Sigmoid colon (tissue), 4 donors: ENCODE data around the gene ZNF695.

Source experiments
- CTCF ChIP-seq, 4 experiments: fragments of 450-650 bp in 3 of 4; fragments of 200-600 bp in 1 of 4; IDR thresholded peaks; one replicate each; pipeline ENCODE4 v1.5.1; 2016 to 2019; ENCODE audit warnings: antibody characterized with exemption in 4 of 4, mild to moderate bottlenecking in 3 of 4, moderate library complexity in 2 of 4
- EP300 ChIP-seq, 4 donors: sonication (generic); formaldehyde crosslinking; IDR thresholded peaks; one replicate each; pipeline ENCODE4 v1.6.1; 2017; ENCODE audit warnings: antibody characterized with exemption in 4 of 4
- POLR2A ChIP-seq, 2 donors: fragments of 450-650 bp; IDR thresholded peaks; one replicate each; pipeline ENCODE4 v1.6.1; 2016; ENCODE audit warnings: antibody characterized with exemption in 2 of 2, mild to moderate bottlenecking in 2 of 2, moderate library complexity in 2 of 2
- POLR2AphosphoS5 ChIP-seq, 4 donors: sonication (generic); formaldehyde crosslinking; IDR thresholded peaks; one replicate each; pipeline ENCODE4 v1.6.1; 2017; ENCODE audit warnings: antibody characterized with exemption in 4 of 4

- TF ChIP-seq CTCF (IDR thresholded peaks at IDR 0.05) (no peak), EP300 (IDR thresholded peaks at IDR 0.05) (no peak), POLR2A (IDR thresholded peaks at IDR 0.05) (no peak), POLR2AphosphoS5 (IDR thresholded peaks at IDR 0.05) (no peak)
Measured at GRCh38 chr1:246949956-246950355, 57.9 kb downstream of the ZNF695 start.
